NCI-H146 (cell line): Measurements from ENCODE around the gene IL17B.
A peak's percentile ranks its signal among the peaks of the same experiment; 100 is the strongest.

Experiments used
- DNase-seq: peaks from one replicate; lab custom pipeline; 2025; lab: John Stamatoyannopoulos, UW

The IL17B gene

DNA sequence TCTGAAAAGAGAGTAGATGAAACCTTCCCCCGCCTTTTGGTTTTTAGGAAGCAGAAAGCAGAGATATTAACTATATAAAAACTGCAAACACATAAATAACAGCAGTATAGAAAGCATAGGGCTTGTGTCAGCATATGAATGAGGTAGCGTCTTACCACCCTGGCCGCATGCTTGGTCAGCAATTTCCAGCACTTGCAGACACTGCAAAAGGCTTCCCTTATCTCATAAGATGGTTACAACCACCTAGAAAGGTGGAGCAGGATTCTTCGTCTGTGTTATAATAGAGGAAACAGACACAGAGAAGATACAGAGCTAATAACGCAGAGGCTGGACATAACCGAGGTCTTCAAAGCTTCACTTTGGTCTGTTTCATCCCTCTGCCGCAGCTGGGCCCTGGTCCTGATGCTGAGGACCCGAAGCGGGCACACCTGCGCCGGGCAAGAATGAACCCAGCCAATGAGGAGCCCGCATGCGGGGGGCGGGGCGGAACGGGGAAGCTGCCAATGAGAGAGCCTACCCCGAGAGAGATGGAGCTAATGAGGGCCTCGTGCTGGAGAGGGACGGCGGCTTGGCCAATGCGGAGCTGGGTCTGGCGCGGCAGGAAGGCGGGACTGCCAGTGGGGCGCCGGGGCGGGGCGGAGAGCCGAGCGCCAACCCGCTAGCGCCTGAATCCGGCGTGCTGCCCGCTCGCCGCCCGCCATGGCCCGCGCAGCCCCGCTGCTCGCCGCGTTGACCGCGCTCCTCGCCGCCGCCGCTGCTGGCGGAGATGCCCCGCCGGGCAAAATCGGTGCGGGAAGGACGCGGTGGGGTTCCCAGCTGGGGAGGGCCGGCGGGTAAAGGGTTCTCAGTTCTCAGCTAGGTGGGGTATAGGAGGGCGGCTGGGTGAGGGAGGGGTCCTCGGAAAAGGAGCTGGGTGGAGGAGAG is 21.5 kb downstream of the IL17B start, which contains the start of gene PCYOX1L:
TSS of gene PCYOX1L (plus strand) at position 677 of the 924 bp plus-strand sequence. CDS start at position 700, 23 bp downstream.
- DNase-seq: peak; percentile 96

DNA sequence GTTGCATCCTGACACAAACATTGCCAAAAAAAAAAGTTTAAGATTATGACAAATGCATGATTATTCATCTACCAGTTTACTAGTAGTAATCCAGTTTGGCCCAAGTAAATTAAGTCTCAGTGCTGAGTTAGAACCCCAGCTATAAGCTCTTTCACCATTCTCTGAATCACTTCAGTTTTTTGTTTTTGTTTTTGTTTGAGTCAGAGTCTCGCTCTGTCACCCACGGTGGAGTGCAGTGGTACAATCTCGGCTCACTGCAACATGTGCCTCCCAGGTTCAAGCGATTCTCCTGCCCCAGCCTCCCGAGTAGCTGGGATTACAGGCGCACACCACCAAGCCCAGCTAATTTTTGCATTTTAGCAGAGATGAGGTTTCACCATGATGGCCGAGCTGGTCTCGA is 22.7 kb downstream of the IL17B start:
- DNase-seq: no peak

DNA sequence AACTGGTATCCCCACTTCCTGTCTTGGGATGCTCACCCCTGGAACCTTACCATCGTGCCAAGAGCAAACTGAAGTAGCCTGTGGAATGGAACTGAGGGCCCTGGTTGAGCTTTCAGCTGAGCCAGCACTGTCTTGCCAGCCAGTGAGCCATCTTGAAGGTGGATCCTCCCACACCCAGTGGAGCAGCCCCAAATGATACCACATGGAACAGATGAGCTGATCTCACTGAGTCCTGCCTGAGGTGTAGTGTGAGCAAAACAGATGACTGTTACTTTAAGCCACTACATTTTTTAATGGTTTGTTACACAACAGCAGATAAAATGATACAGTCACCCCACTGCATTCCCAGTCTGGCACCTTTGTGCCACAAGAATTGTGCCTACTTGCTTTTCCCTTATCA is 23.4 kb downstream of the IL17B start:
- no peak for DNase-seq

DNA sequence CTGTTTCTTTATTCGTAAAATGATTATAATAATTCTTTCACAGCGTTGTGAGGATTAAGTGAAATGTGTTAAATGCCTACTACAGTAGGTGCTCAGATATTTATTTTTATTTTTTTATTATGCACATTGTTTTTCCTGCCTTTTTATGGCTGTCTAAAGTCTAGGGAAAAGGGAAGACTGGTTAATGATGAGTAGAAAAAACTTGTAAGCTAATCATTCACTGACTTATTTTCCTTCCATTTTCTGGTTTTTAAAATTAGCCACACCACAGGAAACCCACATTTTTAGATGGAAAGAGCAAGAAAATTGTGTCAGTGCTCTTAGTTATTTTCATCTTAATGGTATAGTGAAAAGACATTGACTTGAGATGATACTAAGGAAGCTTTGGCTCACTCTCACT is 25.2 kb downstream of the IL17B start:
- no peak for DNase-seq

DNA sequence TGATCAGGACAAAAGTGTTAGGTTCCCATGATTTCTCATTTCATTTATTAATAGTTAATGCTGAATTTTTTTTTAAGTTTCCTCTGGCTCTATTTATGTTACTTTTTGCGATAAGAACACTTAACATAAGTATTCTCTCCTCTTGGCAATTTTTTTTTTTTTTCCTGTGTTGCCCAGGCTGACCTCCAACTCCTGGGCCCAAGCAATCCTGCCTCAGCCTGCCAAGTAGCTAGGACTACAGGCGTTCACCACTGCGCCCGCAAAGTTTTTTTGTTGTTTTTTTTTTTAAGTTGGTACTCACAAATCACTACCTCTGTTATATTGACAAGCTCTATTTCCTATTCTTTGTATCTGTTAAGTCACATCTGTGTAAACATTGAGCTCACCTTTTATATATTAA is 26.9 kb downstream of the IL17B start:
- DNase-seq: no peak

DNA sequence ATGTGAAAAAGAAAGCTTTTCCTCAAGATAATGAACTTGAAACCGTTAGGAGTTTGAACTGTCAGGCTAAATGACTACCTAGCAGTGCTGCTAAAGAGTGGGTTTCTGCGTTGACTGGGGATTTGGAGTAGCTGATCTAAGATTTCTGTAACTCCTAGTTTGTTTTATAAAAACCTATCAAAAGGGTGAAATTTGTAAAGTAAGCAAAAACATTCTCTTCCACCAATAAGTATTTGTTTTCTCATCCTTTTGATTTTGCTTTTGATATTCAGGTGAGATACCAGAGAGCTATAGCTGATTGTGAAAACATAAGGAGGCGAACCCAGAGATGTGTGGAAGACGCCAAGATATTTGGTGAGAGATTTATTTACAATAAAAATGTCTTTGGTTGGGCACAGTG is 29.7 kb downstream of the IL17B start:
- DNase-seq: no peak

DNA sequence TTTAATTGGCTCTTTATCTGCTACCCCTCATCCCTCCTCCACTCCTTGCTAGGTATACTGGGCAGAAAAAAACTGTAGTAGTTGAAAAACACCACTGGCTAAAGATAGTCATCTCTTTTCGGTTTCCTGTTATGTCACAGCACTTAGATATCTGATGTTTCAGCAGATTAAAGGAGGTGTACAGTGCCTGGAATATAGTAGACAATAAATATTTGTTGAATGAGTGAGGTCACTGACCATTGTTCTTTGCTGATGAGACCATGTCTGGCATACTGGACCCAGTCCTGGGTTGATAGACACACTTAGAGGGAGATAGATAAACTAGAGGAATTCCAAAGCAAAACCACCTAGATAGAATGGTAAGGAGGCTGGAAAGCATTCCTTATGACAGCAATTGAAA is 30.6 kb downstream of the IL17B start:
- DNase-seq: no peak

DNA sequence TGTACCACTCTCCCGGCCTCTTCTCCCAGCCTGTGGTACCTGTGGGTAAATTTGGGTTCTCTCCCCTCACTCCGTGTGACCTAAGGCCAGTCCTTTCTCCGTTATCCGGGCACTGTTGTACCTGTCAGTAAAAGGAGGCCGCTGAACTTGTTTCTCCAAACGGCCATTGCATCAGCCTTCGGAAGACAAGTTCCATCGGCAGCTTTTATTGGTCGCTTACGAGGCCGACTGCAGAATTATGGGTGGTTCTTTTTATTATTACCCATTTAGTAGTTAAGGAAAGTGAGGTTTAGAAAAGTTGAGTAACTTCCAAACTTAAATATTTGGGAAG is 33.2 kb downstream of the IL17B start:
- DNase-seq: peak; percentile 6

DNA sequence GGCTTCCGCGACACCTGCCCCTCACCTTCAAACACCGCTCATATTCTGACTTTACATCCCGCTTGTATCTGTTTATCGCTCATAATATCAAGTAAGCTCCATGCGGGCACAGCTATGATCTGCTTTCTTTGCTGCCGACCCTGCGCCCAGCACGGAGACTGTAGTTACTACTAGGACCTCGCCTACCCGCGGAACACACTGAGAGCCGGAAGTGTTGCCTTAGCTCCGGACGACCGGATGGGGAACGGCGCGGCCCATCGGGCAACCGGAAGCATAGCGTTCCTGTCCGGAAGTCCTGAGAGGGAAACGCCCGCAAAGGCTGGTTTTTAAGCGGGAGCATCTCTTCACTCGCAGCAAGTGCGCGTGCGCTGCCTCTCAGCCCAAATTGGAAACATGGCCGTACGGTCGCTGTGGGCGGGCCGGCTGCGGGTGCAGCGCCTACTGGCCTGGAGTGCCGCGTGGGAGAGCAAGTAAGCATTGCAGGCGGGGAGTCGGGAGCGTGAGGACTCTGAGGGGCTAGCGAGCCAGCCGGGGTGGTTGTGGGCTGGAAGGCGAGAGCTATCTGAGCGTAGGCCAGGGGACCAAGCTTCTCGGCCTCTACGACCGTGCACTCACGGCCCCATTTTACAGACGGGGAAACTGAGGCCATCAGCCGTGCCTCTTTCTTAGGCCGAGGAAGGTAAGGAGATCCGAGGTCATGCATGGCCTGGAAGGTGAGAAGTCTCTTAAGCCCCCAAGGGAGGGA is 33.8 kb downstream of the IL17B start, which contains the start of gene GRPEL2:
TSS of gene GRPEL2 (plus strand) at position 353 of the 745 bp plus-strand sequence. CDS start at position 394, 41 bp downstream.
- DNase-seq: peak; percentile 95

DNA sequence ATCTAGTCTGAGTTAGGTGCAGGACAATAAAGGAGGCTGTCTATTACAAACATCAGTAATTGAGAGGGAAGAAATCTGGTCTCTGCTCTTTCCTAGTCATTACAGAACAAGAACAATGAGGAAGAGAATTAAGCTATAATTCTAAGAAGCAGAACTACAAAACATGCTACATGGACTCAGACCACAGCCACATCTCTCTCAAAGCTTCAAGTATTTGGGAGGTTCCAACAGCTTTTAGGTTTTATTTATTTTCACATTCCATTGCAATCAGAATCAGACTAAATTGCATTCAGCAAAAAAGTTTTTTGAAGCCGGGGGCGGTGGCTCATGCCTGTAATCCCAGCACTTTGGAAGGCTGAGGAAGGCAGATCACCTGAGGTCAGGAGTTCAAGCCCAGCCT is 34.9 kb downstream of the IL17B start:
- DNase-seq: no peak

DNA sequence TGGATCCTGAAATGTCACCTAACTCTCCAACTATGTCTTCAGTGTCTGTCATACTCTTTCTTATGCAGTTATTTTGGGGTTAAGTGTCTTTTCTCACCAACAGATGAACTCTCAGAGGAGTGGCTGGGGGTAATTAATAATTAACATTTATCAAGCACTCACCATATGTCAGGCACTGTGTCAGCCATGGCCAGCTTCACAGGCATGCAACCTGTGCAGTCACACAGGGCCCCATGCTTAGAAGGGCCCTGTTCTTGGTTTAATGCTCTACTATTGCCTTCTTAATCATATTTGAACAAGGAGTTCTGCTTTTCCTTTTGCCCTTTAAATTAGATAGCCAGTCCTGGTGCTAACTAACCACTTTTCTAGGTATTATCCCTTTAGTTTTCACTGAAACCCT is 37.2 kb downstream of the IL17B start:
- no peak for DNase-seq

DNA sequence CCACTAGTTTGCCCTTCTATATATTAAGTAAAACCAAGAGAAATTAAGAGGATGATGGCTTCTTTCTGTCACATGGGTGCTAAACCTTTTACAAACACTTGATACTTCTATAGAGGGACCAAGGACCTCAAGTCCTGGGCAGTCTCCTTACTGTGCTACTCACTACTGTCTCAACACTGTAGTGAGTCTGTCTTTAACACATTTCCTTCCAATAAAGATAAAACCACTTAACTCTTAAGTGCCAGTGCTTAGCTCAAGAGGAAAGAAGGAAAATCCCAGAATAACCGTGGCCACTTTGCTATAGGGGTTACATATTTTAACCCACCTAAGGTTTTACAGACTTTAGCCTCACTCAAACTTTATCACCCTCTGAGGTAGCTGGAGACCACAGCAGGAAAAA is 38.2 kb downstream of the IL17B start:
- DNase-seq: no peak

DNA sequence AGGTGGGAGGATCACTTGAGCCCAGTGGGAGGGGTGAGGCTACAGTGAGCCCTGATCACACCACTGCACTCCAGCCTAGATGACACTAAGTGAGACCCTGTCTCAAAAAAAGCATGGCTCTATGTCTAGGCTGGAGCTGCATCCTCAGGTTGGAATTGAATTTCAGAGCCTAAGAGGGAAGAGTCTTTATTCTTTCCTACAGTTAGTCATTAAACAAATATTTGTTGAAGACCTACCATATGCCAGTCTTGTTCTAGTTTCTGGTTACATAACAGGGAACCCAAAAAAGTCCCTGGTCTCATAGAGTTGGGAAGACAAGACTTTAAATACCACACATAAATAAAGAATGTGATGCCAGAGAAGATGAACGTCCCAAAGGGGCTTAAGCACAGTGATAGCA is 40.7 kb downstream of the IL17B start:
- no peak for DNase-seq

DNA sequence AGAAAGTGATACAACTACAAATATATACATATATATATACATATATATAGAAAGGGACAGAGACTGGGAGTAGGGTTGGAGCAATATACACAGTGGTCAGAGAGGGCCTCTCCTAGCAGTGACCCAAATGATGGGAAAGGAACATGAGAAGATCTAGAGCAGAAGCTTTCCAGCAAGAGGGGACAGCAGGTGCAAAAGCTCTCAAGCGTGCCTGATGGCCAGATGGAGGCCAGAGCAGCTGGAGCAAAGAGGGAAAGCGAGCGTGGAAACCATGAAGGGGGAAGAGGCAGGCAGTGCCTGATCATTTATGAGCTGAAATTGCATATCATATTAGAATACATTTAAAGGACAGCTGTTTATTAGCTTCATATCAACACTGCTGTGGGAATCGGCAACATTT is 41.4 kb downstream of the IL17B start:
- DNase-seq: peak; percentile 59

DNA sequence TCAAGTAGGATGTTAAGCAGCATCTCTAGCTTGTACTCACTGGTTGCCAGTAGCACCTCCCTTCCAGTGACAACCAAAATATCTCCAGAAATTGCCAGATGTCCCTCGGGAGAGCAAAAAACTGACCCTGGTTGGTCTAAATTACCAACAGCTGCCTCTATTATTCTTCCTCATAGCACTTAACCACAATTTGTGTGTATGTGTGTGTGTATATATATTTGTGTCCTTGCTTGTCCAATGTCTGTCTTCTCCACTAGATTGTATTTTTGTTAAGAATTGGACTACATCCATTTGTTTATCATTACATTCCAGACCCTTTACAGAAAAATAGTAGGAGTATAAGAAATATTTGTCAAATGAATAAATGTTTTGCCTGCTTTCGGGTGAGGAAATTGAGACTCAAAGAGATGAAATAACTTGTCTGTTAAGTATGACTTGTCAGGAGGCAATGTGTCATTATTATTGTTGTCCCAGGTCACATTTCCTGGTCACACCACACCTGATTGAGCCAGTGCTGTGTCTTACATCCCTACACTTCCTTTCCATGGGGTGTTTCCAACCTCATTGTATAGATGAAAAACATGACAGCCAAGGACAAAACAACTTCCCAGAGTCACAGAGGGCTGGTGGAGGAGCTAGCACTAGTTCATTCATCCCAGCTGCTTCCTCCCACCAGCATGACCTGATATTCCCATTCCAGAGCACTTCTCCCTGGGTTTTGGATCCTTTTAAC is 45.2 kb downstream of the IL17B start:
- no peak for DNase-seq

DNA sequence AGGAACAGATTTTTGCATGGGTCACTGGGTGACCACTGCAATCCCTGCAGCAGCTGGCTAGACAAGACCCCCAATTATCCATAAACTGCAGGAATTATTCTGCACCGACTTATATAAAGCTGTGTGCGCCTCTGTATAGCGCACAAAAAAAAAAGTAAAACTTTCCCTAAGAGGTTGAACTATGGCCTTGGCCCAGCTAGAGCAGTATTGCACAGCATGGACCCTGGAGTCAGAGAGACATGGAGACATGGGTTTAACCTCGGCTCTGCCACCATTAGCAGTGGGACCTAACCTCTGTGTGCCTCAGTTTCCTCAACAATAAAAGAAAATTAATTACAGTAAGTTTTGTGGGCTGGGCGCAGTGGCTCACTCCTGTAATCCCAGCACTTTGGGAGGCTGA is 50.9 kb downstream of the IL17B start:
- DNase-seq: no peak

DNA sequence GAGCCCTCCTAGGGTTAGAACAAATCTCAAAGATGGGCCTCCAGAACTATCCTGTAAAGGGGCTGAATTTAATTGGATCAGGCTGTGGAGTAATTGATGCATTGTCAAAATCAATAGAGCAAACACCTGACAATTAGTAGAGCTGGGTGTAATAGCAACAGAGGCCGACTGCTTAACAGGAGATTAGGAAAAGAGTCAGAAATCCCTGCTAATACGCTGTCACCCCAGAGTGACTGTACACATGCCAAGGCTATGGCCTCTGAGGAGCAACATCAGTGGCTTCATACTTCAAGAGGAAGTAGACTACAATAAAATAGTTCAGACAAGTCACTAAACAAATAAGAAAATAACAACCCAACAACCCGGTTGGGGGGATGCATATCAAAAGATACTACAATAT is 52.5 kb downstream of the IL17B start:
- peak; percentile 48 for DNase-seq

DNA sequence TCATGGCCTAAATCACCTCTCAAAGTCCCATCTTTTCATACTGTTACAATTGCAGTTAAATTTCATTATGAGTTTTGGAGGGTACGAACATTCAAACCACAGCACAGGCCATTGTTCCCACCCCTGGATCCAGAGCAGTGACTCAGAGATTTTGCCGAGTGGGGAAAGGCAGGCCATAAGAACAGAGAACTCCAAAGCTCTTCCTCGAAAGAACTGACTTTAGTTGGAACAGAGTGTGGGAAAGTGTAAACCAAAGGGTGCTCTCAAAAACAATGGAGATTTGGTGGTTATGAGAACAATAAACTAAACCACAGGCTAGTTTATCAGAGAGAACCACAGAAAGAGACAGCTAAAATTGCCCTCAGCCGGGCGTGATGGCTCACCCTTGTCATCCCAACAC is 53.2 kb downstream of the IL17B start:
- DNase-seq: no peak

DNA sequence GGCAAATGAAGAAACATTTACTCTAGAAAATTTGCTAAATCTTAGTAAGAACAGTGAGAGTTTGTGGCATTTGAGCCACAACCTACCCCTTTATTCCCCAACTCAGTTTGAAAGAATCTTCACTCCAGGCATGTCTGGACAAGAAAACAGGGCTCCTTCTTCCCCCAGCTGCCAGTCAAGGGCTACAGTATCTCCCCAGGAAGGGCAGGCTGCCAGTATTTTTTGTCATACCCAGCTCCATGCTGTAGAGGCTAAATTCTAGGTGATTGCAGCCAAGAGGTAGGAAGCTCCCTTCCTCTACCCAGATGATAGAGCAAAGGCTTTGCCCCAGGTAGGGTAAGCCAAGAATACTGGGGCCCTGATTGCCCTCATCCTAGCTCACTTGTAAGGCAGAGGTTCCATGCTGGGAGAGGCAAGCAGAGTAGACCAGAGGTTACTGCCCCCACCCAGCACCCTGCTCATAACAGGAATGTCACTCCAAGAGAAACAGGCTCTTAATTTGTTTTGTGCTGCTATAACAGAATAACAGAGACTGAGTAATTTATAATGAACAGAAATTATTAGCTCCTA is 53.8 kb downstream of the IL17B start:
- no peak for DNase-seq

DNA sequence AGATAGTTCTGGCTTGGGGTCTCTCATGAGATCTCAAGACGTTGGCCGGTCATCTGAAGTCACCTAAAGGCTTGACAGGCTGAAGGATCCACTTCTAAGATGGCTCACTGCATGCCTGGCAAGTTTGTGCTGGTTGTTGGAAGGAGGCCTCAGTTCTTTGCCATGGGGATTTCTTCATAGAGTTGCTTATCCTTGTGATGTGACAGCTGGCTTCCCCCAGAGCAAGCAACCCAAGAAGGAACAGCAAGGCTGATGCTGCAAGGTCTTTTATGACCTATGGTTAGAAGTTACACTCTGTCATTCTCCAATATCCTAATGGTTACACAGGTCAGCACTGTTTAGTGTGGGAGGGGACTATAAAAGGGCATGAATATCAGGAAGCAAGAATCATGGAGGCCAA is 54.5 kb downstream of the IL17B start:
- no peak for DNase-seq
